H1 (cell line): ENCODE measurements around the gene SERGEF. TPM values are rescaled to one million over a fixed set of nuclear protein-coding genes. Genes with fewer than 3 reads are reported as not detected.

Experiments
- CTCF ChIA-PET: fragments of 300-600 bp; sonication (Branson Sonifier 250); formaldehyde crosslinking; loops from one replicate; lab custom pipeline; 2021; ENCODE audit not compliant: partially characterized antibody; lab: Charles Lee
- POLR2A ChIA-PET: fragments of 300-600 bp; sonication (Branson Sonifier 250); formaldehyde crosslinking; loops from one replicate; lab custom pipeline; 2021; ENCODE audit warnings: inconsistent platforms; ENCODE audit not compliant: partially characterized antibody; lab: Charles Lee
- DNase-seq, 2 experiments: peaks; one replicate each; pipeline versions ENCODE4 v3.0.0 to v3.0.0-alpha.2; 2010 to 2022; ENCODE audit warnings: low spot score in 2 of 2, low read depth in 1 of 2, mixed read lengths in 1 of 2
- FAIRE-seq: peaks from 2 replicates; lab custom pipeline; 2011; peaks lifted over from hg19 to GRCh38; lab: Jason Lieb, UNC
- H2AFZ ChIP-seq: 2 replicates; pipeline ENCODE4 v1.8.1; 2012; ENCODE audit warnings: low read length, inconsistent platforms
- H2AK5ac ChIP-seq: 2 replicates; pipeline ENCODE4 v1.6.1; 2013; ENCODE audit warnings: low read depth, low read length
- H2BK120ac ChIP-seq: replicated peaks from 2 replicates; pipeline ENCODE3; 2013; ENCODE audit warnings: low read depth, low read length, inconsistent platforms
- H2BK12ac ChIP-seq: 2 replicates; pipeline ENCODE4 v1.6.1; 2013; ENCODE audit warnings: low read depth, low read length
- H2BK15ac ChIP-seq: 2 replicates; pipeline ENCODE4 v1.6.1; 2013; ENCODE audit warnings: low read length
- H2BK20ac ChIP-seq: 2 replicates; pipeline ENCODE4 v1.6.1; 2013; ENCODE audit warnings: low read length
- H2BK5ac ChIP-seq: 2 replicates; pipeline ENCODE4 v1.6.1; 2013; ENCODE audit warnings: low read depth, low read length
- H3K14ac ChIP-seq: 2 replicates; pipeline ENCODE4 v1.6.1; 2013; ENCODE audit warnings: inconsistent platforms; ENCODE audit not compliant: insufficient read length
- H3K18ac ChIP-seq: 2 replicates; pipeline ENCODE4 v1.6.1; 2013; ENCODE audit warnings: low read length; ENCODE audit errors: extremely low read depth
- H3K23ac ChIP-seq: 2 replicates; pipeline ENCODE4 v1.6.1; 2013; ENCODE audit warnings: inconsistent platforms; ENCODE audit not compliant: insufficient read length
- H3K23me2 ChIP-seq: 2 replicates; pipeline ENCODE4 v1.6.1; 2013; ENCODE audit warnings: low read depth, low read length
- H3K27ac ChIP-seq: 2 replicates; pipeline ENCODE4 v1.6.1; 2011; ENCODE audit warnings: low read depth, low read length, inconsistent platforms
- H3K27me3 ChIP-seq, 4 experiments: replicated peaks in 1 of 4; 1 replicate in 1 of 4; 2 replicates in 3 of 4; pipeline versions ENCODE4 v1.6.1 to v1.8.1; 2011 to 2013; ENCODE audit warnings: low read length in 3 of 4, mild to moderate bottlenecking in 3 of 4, inconsistent platforms in 2 of 4, mixed read lengths in 2 of 4, moderate library complexity in 1 of 4; ENCODE audit not compliant: control insufficient read depth in 3 of 4, insufficient read depth in 3 of 4; ENCODE audit errors: extremely low read depth in 1 of 4
- H3K36me3 ChIP-seq, 4 experiments: 2 replicates each; pipeline versions ENCODE4 v1.6.1 to v1.8.1; 2011 to 2013; ENCODE audit warnings: mild to moderate bottlenecking in 4 of 4, low read length in 3 of 4, moderate library complexity in 2 of 4, control low read depth in 1 of 4, inconsistent platforms in 1 of 4; ENCODE audit not compliant: insufficient read depth in 4 of 4, control insufficient read depth in 2 of 4
- H3K4ac ChIP-seq: replicated peaks from 2 replicates; pipeline ENCODE3; 2013; ENCODE audit warnings: low read length, low read depth, mixed read lengths, inconsistent platforms; ENCODE audit not compliant: insufficient read length
- H3K4me1 ChIP-seq, 4 experiments: replicated peaks in 1 of 4; 1 replicate in 1 of 4; 2 replicates in 3 of 4; pipeline versions ENCODE4 v1.6.1 to v1.8.1; 2011 to 2013; ENCODE audit warnings: low read length in 3 of 4, inconsistent platforms in 2 of 4, mixed read lengths in 1 of 4; ENCODE audit not compliant: insufficient read depth in 4 of 4, control insufficient read depth in 3 of 4
- H3K4me2 ChIP-seq, 2 experiments: 2 replicates each; pipeline versions ENCODE4 v1.6.1 to v1.8.1; 2011 to 2013; ENCODE audit warnings: low read depth in 2 of 2, low read length in 2 of 2, control low read depth in 1 of 2, inconsistent platforms in 1 of 2, mild to moderate bottlenecking in 1 of 2; ENCODE audit not compliant: insufficient read depth in 1 of 2
- H3K4me3 ChIP-seq, 4 experiments: fragments of 200-600, 300-600 bp in 1 of 4; sonication (generic), shearing (Covaris generic), sonication (Bioruptor Twin) in 1 of 4; 2 replicates each; pipeline versions ENCODE4 v1.5.1 to v1.8.1; 2011 to 2016; ENCODE audit warnings: low read length in 4 of 4, low read depth in 3 of 4, control low read depth in 2 of 4, inconsistent platforms in 2 of 4, mild to moderate bottlenecking in 2 of 4, mixed read lengths in 1 of 4, moderate library complexity in 1 of 4; ENCODE audit not compliant: insufficient read depth in 2 of 4; ENCODE audit errors: extremely low read depth in 1 of 4
- H3K56ac ChIP-seq: replicated peaks from 2 replicates; pipeline ENCODE3; 2013; ENCODE audit warnings: low read depth, mild to moderate bottlenecking, mixed read lengths, low read length, inconsistent platforms; ENCODE audit not compliant: insufficient read length
- H3K79me1 ChIP-seq: 2 replicates; pipeline ENCODE4 v1.6.1; 2013; ENCODE audit warnings: low read depth, low read length, control low read depth
- H3K79me2 ChIP-seq, 2 experiments: 2 replicates each; pipeline versions ENCODE4 v1.6.1 to v1.8.1; 2012 to 2013; ENCODE audit warnings: low read length in 2 of 2, mild to moderate bottlenecking in 2 of 2, inconsistent platforms in 1 of 2; ENCODE audit not compliant: insufficient read depth in 2 of 2, control insufficient read depth in 1 of 2
- H3K9ac ChIP-seq, 4 experiments: replicated peaks in 1 of 4; 1 replicate in 1 of 4; 2 replicates in 3 of 4; pipeline versions ENCODE4 v1.6.1 to v1.8.1; 2011 to 2013; ENCODE audit warnings: low read depth in 3 of 4, low read length in 3 of 4, control low read depth in 2 of 4, mild to moderate bottlenecking in 2 of 4, moderate library complexity in 2 of 4, inconsistent platforms in 1 of 4; ENCODE audit errors: extremely low read depth in 1 of 4
- H3K9me3 ChIP-seq, 2 experiments: 2 replicates each; pipeline versions ENCODE4 v1.6.1 to v1.8.1; 2012 to 2013; ENCODE audit warnings: mild to moderate bottlenecking in 2 of 2, moderate library complexity in 2 of 2, control low read depth in 1 of 2, inconsistent platforms in 1 of 2, low read depth in 1 of 2, low read length in 1 of 2, mixed read lengths in 1 of 2; ENCODE audit not compliant: insufficient read depth in 2 of 2
- H4K20me1 ChIP-seq, 2 experiments: replicated peaks in 1 of 2; 2 replicates each; pipeline versions ENCODE3 to v1.8.1; 2011 to 2013; ENCODE audit warnings: inconsistent platforms in 2 of 2, low read length in 2 of 2, mild to moderate bottlenecking in 1 of 2; ENCODE audit not compliant: insufficient read depth in 2 of 2, control insufficient read depth in 1 of 2
- H4K5ac ChIP-seq: 2 replicates; pipeline ENCODE4 v1.6.1; 2013; ENCODE audit warnings: low read length, low read depth, mixed read lengths, inconsistent platforms; ENCODE audit not compliant: insufficient read length
- H4K8ac ChIP-seq: 2 replicates; pipeline ENCODE4 v1.8.0; 2013; ENCODE audit warnings: mild to moderate bottlenecking, moderate library complexity, low read length, inconsistent platforms; ENCODE audit not compliant: insufficient read depth; ENCODE audit errors: extremely low read depth
- H4K91ac ChIP-seq: replicated peaks from 2 replicates; pipeline ENCODE3; 2013; ENCODE audit warnings: low read length, mixed read lengths, inconsistent platforms; ENCODE audit not compliant: insufficient read length
- ZNF274 ChIP-seq: IDR thresholded peaks from 2 replicates; pipeline ENCODE4 v1.7.0; 2012; ENCODE audit warnings: low read length, borderline replicate concordance; ENCODE audit errors: extremely low read depth
- WGBS, 2 experiments: shearing (Covaris generic) in 1 of 2; methylation state at CpG; one replicate each; pipeline versions ENCODE4 v1.1.6 to v1.1.7; 2013 to 2015; ENCODE audit warnings: low lambda C conversion rate in 2 of 2, mixed read lengths in 2 of 2, inconsistent platforms in 1 of 2, low coverage in 1 of 2, missing lambda C conversion rate in 1 of 2; ENCODE audit not compliant: insufficient replicate concordance in 2 of 2, insufficient coverage in 1 of 2, insufficient read length in 1 of 2; ENCODE audit errors: extremely low coverage in 1 of 2, missing lambda C conversion rate in 1 of 2; 5-methylcytosine and 5-hydroxymethylcytosine counted together
- polyA plus RNA-seq, 7 experiments: library from polyadenylated mRNA; depleted of rRNA in 3 of 7; stranded (reverse) in 5 of 7; unstranded in 2 of 7; fragments of >200 nt in 5 of 7; fragments of 200-250 nt in 2 of 7; gene quantifications; 1 replicate in 5 of 7; 2 replicates in 1 of 7; 4 replicates in 1 of 7; pipeline versions ENCODE4 v1.2.1 to v1.2.3, GENCODE V29; 2011 to 2013; ENCODE audit warnings: missing spikeins in 2 of 7, mixed read lengths in 2 of 7
- total RNA-seq: library from RNA; stranded (reverse); fragmentation: NEBNext Ultra II Directional; extraction: Animal tissue kit (Norgen Biotek cat#: 25700); gene quantifications from 2 replicates; pipeline ENCODE4 v1.2.1, GENCODE V29; 2021

The SERGEF gene
- total and polyA plus RNA-seq, 2 of the 8 experiments (the other 6 are each of a cell fraction or from before 2014, with no cell fraction given) = 16.6 to 28.8 TPM

DNA sequence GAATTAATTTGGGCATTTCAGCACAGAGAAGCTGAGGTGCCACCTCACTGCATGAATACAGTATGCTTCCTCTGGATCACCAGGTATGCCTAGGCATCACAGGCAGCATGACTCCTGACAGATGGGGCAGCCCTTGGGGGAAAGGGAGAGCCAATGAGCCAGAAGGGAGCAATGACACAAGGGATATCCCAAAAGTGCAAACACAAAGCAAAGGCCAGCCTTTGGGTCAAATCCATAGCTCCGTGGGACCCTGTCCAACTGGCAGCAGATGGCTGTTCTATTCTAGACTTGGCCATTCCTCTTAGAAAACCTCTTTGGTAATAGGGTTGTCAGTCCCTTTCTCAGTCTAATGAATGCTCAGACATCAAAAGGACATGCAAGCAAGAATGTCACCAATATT, 73.3 kb downstream of the SERGEF start:
- no peak overlapping the region for H4K5ac ChIP-seq
- POLR2A ChIA-PET = no interaction called here
- 93% methylated on average over 1 of the region's 1 CpG; no CpG with 5 or more reads in 1 of the 2 experiments for WGBS, 2 experiments

More for the DNA sequence above, 73.3 kb downstream of the SERGEF start:
- H3K36me3 ChIP-seq = no peaks in the 10 kb centered on the region
- H3K4ac ChIP-seq = no peak overlapping the region
- no peak overlapping the region for H3K56ac ChIP-seq
- H3K9me3 ChIP-seq = no peaks in the 10 kb centered on the region
- no peak overlapping the region for H2BK12ac ChIP-seq
- H3K27me3 ChIP-seq = no peaks in the 10 kb centered on the region
- H2AFZ ChIP-seq = no peak overlapping the region
- H4K8ac ChIP-seq = no peak overlapping the region
- no peak overlapping the region for H3K14ac ChIP-seq
- H2AK5ac ChIP-seq = no peak overlapping the region
- no peak overlapping the region for H3K27ac ChIP-seq
- H2BK20ac ChIP-seq = no peak overlapping the region
- no peak overlapping the region for H3K9ac ChIP-seq
- H2BK5ac ChIP-seq = no peak overlapping the region
- DNase-seq (no peak), FAIRE-seq (no peak)
- H3K23ac ChIP-seq = no peak overlapping the region
- no peaks in the 10 kb centered on the region for H4K20me1 ChIP-seq
- H3K79me1 ChIP-seq = no peaks in the 10 kb centered on the region
- no peaks in the 10 kb centered on the region for H3K79me2 ChIP-seq
- no peak overlapping the region for H2BK120ac ChIP-seq
- H4K91ac ChIP-seq = no peak overlapping the region
- H3K18ac ChIP-seq = no peak overlapping the region
- H2BK15ac ChIP-seq = no peak overlapping the region
- H3K4me2 ChIP-seq = no peak overlapping the region
- H3K4me3 ChIP-seq = no peak overlapping the region
- CTCF ChIA-PET = no interaction called here
- no peaks in the 10 kb centered on the region for H3K4me1 ChIP-seq
- no peaks in the 10 kb centered on the region for H3K23me2 ChIP-seq
- TF ChIP-seq ZNF274 = no peak
